GM13976 (cell line): ENCODE results near the gene PATE3.

Experiments
- DNase-seq: peaks from one replicate; pipeline ENCODE4 v3.0.0; 2012; ENCODE audit warnings: low spot score
- CTCF ChIP-seq: IDR thresholded peaks from 2 replicates; pipeline ENCODE4 v1.5.1; 2012; ENCODE audit warnings: borderline replicate concordance, mild to moderate bottlenecking; ENCODE audit not compliant: insufficient read depth; ENCODE audit errors: extremely low read depth, missing control alignments, control extremely low read depth
- in situ Hi-C: fragments of 300-500 bp; cut with MboI; formaldehyde crosslinking; loops from one replicate; pipeline ENCODE4 v1.12.0; 2022; ENCODE audit warnings: low sequenced_read_pairs, mixed read lengths, inconsistent platforms; ENCODE audit not compliant: unreplicated experiment

The PATE3 gene

GRCh38 chr11:125762445-125762844 is 25.5 kb upstream of the PATE3 start:
- in situ Hi-C loops, result no loop called here
- no peak for DNase-seq
- TF ChIP-seq CTCF, result no peak

GRCh38 chr11:125763483-125763882 is 24.4 kb upstream of the PATE3 start:
- TF ChIP-seq CTCF, result no peak
- in situ Hi-C loops, result no loop called here
- no peak for DNase-seq

- in situ Hi-C loops, result no loop called here
- no peak for TF ChIP-seq CTCF
- no peak for DNase-seq
Measured at GRCh38 chr11:125766251-125766650, 21.7 kb upstream of the PATE3 start.

GRCh38 chr11:125768336-125769046 is 19.4 kb upstream of the PATE3 start:
- in situ Hi-C loops, result no loop called here
- DNase-seq, result no peak
- no peak for TF ChIP-seq CTCF

- no peak for DNase-seq
- no peak for TF ChIP-seq CTCF
- in situ Hi-C loops, result no loop called here
Measured at GRCh38 chr11:125770583-125770982, 17.3 kb upstream of the PATE3 start.

- in situ Hi-C loops, result no loop called here
- DNase-seq, result no peak
- no peak for TF ChIP-seq CTCF
Measured at GRCh38 chr11:125772834-125773505, 15.0 kb upstream of the PATE3 start.
